ENCODE data around the gene SETBP1.

The SETBP1 gene

GRCh38 chr18:44848644-44849335 lies 168.1 kb downstream of the SETBP1 start:
- no peak for DNase-seq

GRCh38 chr18:44849361-44849760 lies 168.7 kb downstream of the SETBP1 start:
- no peak for DNase-seq

- no peak for DNase-seq
Observed at GRCh38 chr18:44850001-44850400, 169.3 kb downstream of the SETBP1 start.

- no peak for DNase-seq
Observed at GRCh38 chr18:44851856-44852621, 171.4 kb downstream of the SETBP1 start.

GRCh38 chr18:44852818-44853217 lies 172.1 kb downstream of the SETBP1 start:
- DNase-seq = peak; percentile 80

- DNase-seq = no peak
Observed at GRCh38 chr18:44853430-44853829, 172.7 kb downstream of the SETBP1 start.

- DNase-seq = no peak
Observed at GRCh38 chr18:44855681-44856080, 175.0 kb downstream of the SETBP1 start.

GRCh38 chr18:44856157-44856556 lies 175.5 kb downstream of the SETBP1 start:
- no peak for DNase-seq

- peak; percentile 74 for DNase-seq
Observed at GRCh38 chr18:44857081-44857480, 176.4 kb downstream of the SETBP1 start.

GRCh38 chr18:44857744-44858491 lies 177.2 kb downstream of the SETBP1 start:
- DNase-seq = no peak

GRCh38 chr18:44859263-44859662 lies 178.6 kb downstream of the SETBP1 start:
- DNase-seq = no peak

GRCh38 chr18:44859751-44860439 lies 179.2 kb downstream of the SETBP1 start:
- no peak for DNase-seq

GRCh38 chr18:44862112-44862511 lies 181.4 kb downstream of the SETBP1 start:
- no peak for DNase-seq

- no peak for DNase-seq
Observed at GRCh38 chr18:44866103-44866502, 185.4 kb downstream of the SETBP1 start.

GRCh38 chr18:44869533-44869932 lies 188.8 kb downstream of the SETBP1 start:
- no peak for DNase-seq

GRCh38 chr18:44870631-44871502 lies 190.2 kb downstream of the SETBP1 start:
- DNase-seq = no peak

GRCh38 chr18:44871771-44872170 lies 191.1 kb downstream of the SETBP1 start:
- DNase-seq = no peak

GRCh38 chr18:44876024-44876423 lies 195.3 kb downstream of the SETBP1 start:
- DNase-seq = peak; percentile 44

GRCh38 chr18:44876755-44877154 lies 196.1 kb downstream of the SETBP1 start:
- no peak for DNase-seq

GRCh38 chr18:44878335-44878734 lies 197.6 kb downstream of the SETBP1 start:
- DNase-seq = no peak

GRCh38 chr18:44880170-44880569 lies 199.5 kb downstream of the SETBP1 start:
- DNase-seq = no peak

All from NCI-H2029 treated with DMSO at 0.1 percent for 48 hours (cell line).